Measurements from ENCODE around the gene CLTA.

GRCh38 chr9:36258996-36259533 lies 68.3 kb downstream of the CLTA start:
- TF ChIP-seq, protein P1, sequence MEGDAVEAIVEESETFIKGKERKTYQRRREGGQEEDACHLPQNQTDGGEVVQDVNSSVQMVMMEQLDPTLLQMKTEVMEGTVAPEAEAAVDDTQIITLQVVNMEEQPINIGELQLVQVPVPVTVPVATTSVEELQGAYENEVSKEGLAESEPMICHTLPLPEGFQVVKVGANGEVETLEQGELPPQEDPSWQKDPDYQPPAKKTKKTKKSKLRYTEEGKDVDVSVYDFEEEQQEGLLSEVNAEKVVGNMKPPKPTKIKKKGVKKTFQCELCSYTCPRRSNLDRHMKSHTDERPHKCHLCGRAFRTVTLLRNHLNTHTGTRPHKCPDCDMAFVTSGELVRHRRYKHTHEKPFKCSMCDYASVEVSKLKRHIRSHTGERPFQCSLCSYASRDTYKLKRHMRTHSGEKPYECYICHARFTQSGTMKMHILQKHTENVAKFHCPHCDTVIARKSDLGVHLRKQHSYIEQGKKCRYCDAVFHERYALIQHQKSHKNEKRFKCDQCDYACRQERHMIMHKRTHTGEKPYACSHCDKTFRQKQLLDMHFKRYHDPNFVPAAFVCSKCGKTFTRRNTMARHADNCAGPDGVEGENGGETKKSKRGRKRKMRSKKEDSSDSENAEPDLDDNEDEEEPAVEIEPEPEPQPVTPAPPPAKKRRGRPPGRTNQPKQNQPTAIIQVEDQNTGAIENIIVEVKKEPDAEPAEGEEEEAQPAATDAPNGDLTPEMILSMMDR (IDR thresholded peaks at IDR 0.05): no peak
- no peak for TF ChIP-seq POLR2A (IDR thresholded peaks at IDR 0.05)

Measured in gastroesophageal sphincter (tissue), 3 donors.